Keratinocyte (primary cell): ENCODE results near the gene HTR3E. TPM values are rescaled to one million over a fixed set of nuclear protein-coding genes. Genes with fewer than 3 reads are reported as not detected.

Experiments used
- DNase-seq: peaks from one replicate; pipeline ENCODE4 v3.0.0-alpha.2; 2011; ENCODE audit warnings: low read depth, missing footprints, low spot score
- FAIRE-seq: peaks from 2 replicates; lab custom pipeline; 2011; peaks lifted over from hg19 to GRCh38; lab: Jason Lieb, UNC
- H2AFZ ChIP-seq: 2 replicates; pipeline ENCODE4 v1.6.0; 2012; ENCODE audit warnings: low read length, control low read depth, inconsistent platforms; ENCODE audit not compliant: control insufficient read depth
- H3K27ac ChIP-seq: 2 replicates; pipeline ENCODE4 v1.5.1; 2011; ENCODE audit warnings: low read length; ENCODE audit not compliant: control insufficient read depth, insufficient read depth
- H3K27me3 ChIP-seq: 3 replicates; pipeline ENCODE4 v1.6.0; 2011; ENCODE audit warnings: low read length; ENCODE audit not compliant: control insufficient read depth, insufficient read depth; ENCODE audit errors: extremely low read depth
- H3K36me3 ChIP-seq, 2 experiments: 2 replicates in 1 of 2; 3 replicates in 1 of 2; pipeline ENCODE4 v1.5.1; 2011; ENCODE audit warnings: low read length in 2 of 2, mild to moderate bottlenecking in 1 of 2; ENCODE audit not compliant: control insufficient read depth in 2 of 2, insufficient read depth in 2 of 2; ENCODE audit errors: extremely low read depth in 1 of 2
- H3K4me1 ChIP-seq: 3 replicates; pipeline ENCODE4 v1.5.1; 2011; ENCODE audit warnings: low read length; ENCODE audit not compliant: control insufficient read depth, insufficient read depth; ENCODE audit errors: extremely low read depth
- H3K4me2 ChIP-seq: 3 replicates; pipeline ENCODE4 v1.6.0; 2011; ENCODE audit warnings: low read depth, low read length; ENCODE audit not compliant: control insufficient read depth, insufficient read depth; ENCODE audit errors: extremely low read depth
- H3K4me3 ChIP-seq, 3 experiments: fragments of 200-600 bp in 1 of 3; sonication (generic) in 1 of 3; 2 replicates in 2 of 3; 3 replicates in 1 of 3; pipeline ENCODE4 v1.5.1; 2011 to 2016; ENCODE audit warnings: low read length in 3 of 3, mild to moderate bottlenecking in 3 of 3, control low read depth in 2 of 3, inconsistent platforms in 1 of 3, low read depth in 1 of 3, mixed read lengths in 1 of 3, mixed run types in 1 of 3, moderate library complexity in 1 of 3; ENCODE audit not compliant: control insufficient read depth in 2 of 3, insufficient read depth in 2 of 3; ENCODE audit errors: extremely low read depth in 1 of 3
- H3K79me2 ChIP-seq: 2 replicates; pipeline ENCODE4 v1.6.0; 2012; ENCODE audit warnings: low read length; ENCODE audit not compliant: control insufficient read depth, insufficient read depth
- H3K9ac ChIP-seq: 3 replicates; pipeline ENCODE4 v1.6.0; 2011; ENCODE audit warnings: low read length; ENCODE audit not compliant: control insufficient read depth, insufficient read depth; ENCODE audit errors: extremely low read depth
- H3K9me1 ChIP-seq: 3 replicates; pipeline ENCODE4 v1.6.0; 2011; ENCODE audit warnings: low read length; ENCODE audit not compliant: control insufficient read depth, insufficient read depth; ENCODE audit errors: extremely low read depth
- H3K9me3 ChIP-seq: 2 replicates; pipeline ENCODE4 v1.5.1; 2012; ENCODE audit warnings: low read depth, low read length; ENCODE audit not compliant: control insufficient read depth
- H4K20me1 ChIP-seq: 3 replicates; pipeline ENCODE4 v1.6.0; 2011; ENCODE audit warnings: low read length; ENCODE audit not compliant: control insufficient read depth, insufficient read depth; ENCODE audit errors: extremely low read depth
- CTCF ChIP-seq, 3 experiments: IDR thresholded peaks in 1 of 3; conservative IDR thresholded peaks in 1 of 3; optimal IDR thresholded peaks in 1 of 3; 2 replicates in 2 of 3; 3 replicates in 1 of 3; pipeline versions ENCODE3 to v1.5.1; 2011; ENCODE audit warnings: low read length in 3 of 3, mild to moderate bottlenecking in 3 of 3, moderate library complexity in 2 of 3, control low read depth in 1 of 3, inconsistent platforms in 1 of 3; ENCODE audit not compliant: insufficient read depth in 2 of 3; ENCODE audit errors: extremely low read depth in 1 of 3
- EZH2 ChIP-seq: IDR thresholded peaks from one replicate; pipeline ENCODE4 v1.6.1; 2012; ENCODE audit warnings: inconsistent platforms, mild to moderate bottlenecking, low read length, moderate library complexity
- dilution Hi-C: fragments of 300-500 bp; cut with MboI; formaldehyde crosslinking; loops from one replicate; pipeline ENCODE4 v1.7.0; 2020; ENCODE audit warnings: low sequenced_read_pairs; ENCODE audit not compliant: extremely low pct_ligation_motif_present
- polyA plus RNA-seq, 5 experiments: library from polyadenylated mRNA; depleted of rRNA in 3 of 5; stranded (reverse) in 3 of 5; stranded (forward) in 1 of 5; unstranded in 1 of 5; fragments of >200 nt; gene quantifications; 1 replicate in 1 of 5; 2 replicates in 3 of 5; 3 replicates in 1 of 5; pipeline versions ENCODE4 v1.2.1 to v1.2.3, GENCODE V29; 2011 to 2012; ENCODE audit warnings: missing spikeins in 2 of 5, low read depth in 1 of 5, low replicate concordance in 1 of 5

The HTR3E gene
- polyA plus RNA-seq, 1 donor (not counting 4 experiments of a cell fraction or from before 2014, with no cell fraction given) = not detected

GRCh38 chr3:184148076-184148475, 51.2 kb downstream of the HTR3E start:
- H3K9me3 ChIP-seq = no peaks in the 10 kb centered on the region
- dilution Hi-C loops = no loop called here
- H3K27ac ChIP-seq = no peak overlapping the region
- H2AFZ ChIP-seq = no peak overlapping the region
- H3K36me3 ChIP-seq = peaks cover 17 to 27% of the 10 kb centered on the region in 2 experiments
- H3K4me3 ChIP-seq = no peak overlapping the region
- H3K4me2 ChIP-seq = no peak overlapping the region
- peaks cover 4% of the 10 kb centered on the region for H3K4me1 ChIP-seq
- H3K79me2 ChIP-seq = no peaks in the 10 kb centered on the region
- DNase-seq (no peak), FAIRE-seq (no peak)
- H4K20me1 ChIP-seq = peaks cover 9% of the 10 kb centered on the region
- no peaks in the 10 kb centered on the region for H3K27me3 ChIP-seq
- H3K9me1 ChIP-seq = no peaks in the 10 kb centered on the region
- no peak overlapping the region for H3K9ac ChIP-seq
- TF ChIP-seq EZH2 = no peak
- TF ChIP-seq CTCF (optimal IDR thresholded peaks at IDR 0.05 in 1 of 3, IDR thresholded peaks at IDR 0.05 in 1 of 3, conservative IDR thresholded peaks at IDR 0.05 in 1 of 3; ENCODE audit: extremely low read depth in 1 of 3, insufficient read depth in 2 of 3, low read length in 3 of 3) = no peak

GRCh38 chr3:184149123-184149522, 52.3 kb downstream of the HTR3E start:
- no peak overlapping the region for H2AFZ ChIP-seq
- no peak overlapping the region for H3K27ac ChIP-seq
- dilution Hi-C loops = no loop called here
- H3K4me1 ChIP-seq = peaks cover 4% of the 10 kb centered on the region
- no peaks in the 10 kb centered on the region for H3K9me1 ChIP-seq
- H3K36me3 ChIP-seq = peaks cover 7 to 16% of the 10 kb centered on the region in 2 experiments
- H3K27me3 ChIP-seq = no peaks in the 10 kb centered on the region
- no peak for DNase-seq
- FAIRE-seq = no peak
- H4K20me1 ChIP-seq = peaks cover 9% of the 10 kb centered on the region
- no peak overlapping the region for H3K4me2 ChIP-seq
- H3K9me3 ChIP-seq = no peaks in the 10 kb centered on the region
- no peak overlapping the region for H3K4me3 ChIP-seq
- TF ChIP-seq EZH2 = no peak
- TF ChIP-seq CTCF (optimal IDR thresholded peaks at IDR 0.05 in 1 of 3, IDR thresholded peaks at IDR 0.05 in 1 of 3, conservative IDR thresholded peaks at IDR 0.05 in 1 of 3; ENCODE audit: extremely low read depth in 1 of 3, insufficient read depth in 2 of 3, low read length in 3 of 3) = no peak
- H3K9ac ChIP-seq = no peak overlapping the region
- no peaks in the 10 kb centered on the region for H3K79me2 ChIP-seq
